GM12865 (cell line): ENCODE measurements around the gene CA12.
A peak's percentile ranks its signal among the peaks of the same experiment; 100 is the strongest.

Source experiments
- DNase-seq: peaks from one replicate; pipeline ENCODE4 v3.0.0; 2010; ENCODE audit warnings: low read depth
- H3K4me3 ChIP-seq: 2 replicates; pipeline ENCODE4 v1.5.1; 2011; ENCODE audit warnings: mild to moderate bottlenecking, low read depth, low read length, control low read depth
- CTCF ChIP-seq: IDR thresholded peaks from 2 replicates; pipeline ENCODE4 v1.5.1; 2011; ENCODE audit warnings: low read length, control low read depth, low read depth, inconsistent platforms; ENCODE audit not compliant: insufficient read depth; ENCODE audit errors: missing control alignments

Gene CA12

GRCh38 chr15:63392361-63393009 is 10.8 kb upstream of the CA12 start:
- DNase-seq = no peak
- no peak overlapping the region for H3K4me3 ChIP-seq
- no peak for TF ChIP-seq CTCF

- TF ChIP-seq CTCF = no peak
- no peak overlapping the region for H3K4me3 ChIP-seq
- no peak for DNase-seq
These were observed 10.2 kb upstream of the CA12 start for GRCh38 chr15:63391669-63392360.

GRCh38 chr15:63390689-63391088 is 9.0 kb upstream of the CA12 start:
- no peak for DNase-seq
- no peak for TF ChIP-seq CTCF
- H3K4me3 ChIP-seq = no peak overlapping the region

- TF ChIP-seq CTCF = no peak
- peak; percentile 40 for DNase-seq
- H3K4me3 ChIP-seq = no peak overlapping the region
These were observed 8.4 kb upstream of the CA12 start for GRCh38 chr15:63389902-63390670.

GRCh38 chr15:63388511-63388910 is 6.9 kb upstream of the CA12 start:
- H3K4me3 ChIP-seq = no peak overlapping the region
- TF ChIP-seq CTCF = no peak
- no peak for DNase-seq

GRCh38 chr15:63387748-63388493 is 6.3 kb upstream of the CA12 start:
- no peak for DNase-seq
- H3K4me3 ChIP-seq = no peak overlapping the region
- no peak for TF ChIP-seq CTCF
